Omental fat pad (tissue), 4 donors: ENCODE data around the gene GTF2I. TPM values are rescaled to one million over a fixed set of nuclear protein-coding genes. Genes with fewer than 3 reads are reported as not detected.

Experiments
- ATAC-seq: fragments of 150-250 bp; one replicate; pipeline ENCODE4 v1.9.1; 2016; ENCODE audit warnings: mild to moderate bottlenecking, moderate library complexity; ENCODE audit not compliant: low FRiP score
- DNase-seq: peaks from one replicate; pipeline ENCODE4 v3.0.0-alpha.2; 2019; ENCODE audit warnings: low spot score
- total RNA-seq, 4 donors: library from RNA; depleted of rRNA; stranded (reverse); fragments of >200 nt; gene quantifications; one replicate each; pipeline ENCODE4 v1.1.0, GENCODE V29; 2016
- TF ChIP-seq, protein P1 (sequence below), 3 donors: fragments of 450-650 bp; IDR thresholded peaks; one replicate each; pipeline ENCODE4 v1.5.1; 2016 to 2017; ENCODE audit warnings: antibody characterized with exemption in 3 of 3, mild to moderate bottlenecking in 3 of 3, moderate library complexity in 2 of 3

GTF2I gene
- total RNA-seq, 4 donors from 2014 or later, result 119 to 178 (median 138) TPM

DNA sequence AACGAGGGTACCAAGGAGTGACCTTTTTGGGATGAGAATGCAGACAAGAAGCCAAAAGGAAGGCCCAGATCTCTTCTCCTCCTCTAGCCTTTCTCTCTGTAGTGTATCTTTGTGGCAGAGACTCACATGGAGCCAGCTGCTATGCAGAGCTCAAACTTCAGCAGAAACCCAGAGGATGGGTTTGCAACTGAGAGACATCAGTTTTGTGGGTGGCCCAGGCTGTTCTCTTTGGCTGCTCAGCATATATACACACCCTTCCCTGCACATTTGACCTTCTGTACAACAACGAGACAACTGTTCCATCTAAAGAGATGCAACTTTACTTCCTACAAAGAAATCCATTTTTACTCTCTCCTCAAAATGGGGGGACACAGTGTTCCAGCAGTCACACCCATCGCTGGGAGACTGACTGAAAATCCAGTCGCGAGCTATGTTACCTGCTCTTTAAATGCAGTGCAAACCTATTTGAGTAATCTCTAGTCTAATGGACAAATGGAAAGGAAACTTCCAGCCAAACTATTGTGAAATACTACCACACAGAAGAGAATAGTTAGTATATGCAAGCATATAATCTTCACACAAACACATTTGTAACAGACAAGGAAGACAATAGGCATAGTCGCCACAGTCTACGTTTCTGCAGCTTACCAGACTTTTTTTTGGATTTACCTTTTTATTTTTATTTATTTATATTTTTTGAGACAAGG, 51.2 kb downstream of the GTF2I start:
- TF ChIP-seq, protein P1, sequence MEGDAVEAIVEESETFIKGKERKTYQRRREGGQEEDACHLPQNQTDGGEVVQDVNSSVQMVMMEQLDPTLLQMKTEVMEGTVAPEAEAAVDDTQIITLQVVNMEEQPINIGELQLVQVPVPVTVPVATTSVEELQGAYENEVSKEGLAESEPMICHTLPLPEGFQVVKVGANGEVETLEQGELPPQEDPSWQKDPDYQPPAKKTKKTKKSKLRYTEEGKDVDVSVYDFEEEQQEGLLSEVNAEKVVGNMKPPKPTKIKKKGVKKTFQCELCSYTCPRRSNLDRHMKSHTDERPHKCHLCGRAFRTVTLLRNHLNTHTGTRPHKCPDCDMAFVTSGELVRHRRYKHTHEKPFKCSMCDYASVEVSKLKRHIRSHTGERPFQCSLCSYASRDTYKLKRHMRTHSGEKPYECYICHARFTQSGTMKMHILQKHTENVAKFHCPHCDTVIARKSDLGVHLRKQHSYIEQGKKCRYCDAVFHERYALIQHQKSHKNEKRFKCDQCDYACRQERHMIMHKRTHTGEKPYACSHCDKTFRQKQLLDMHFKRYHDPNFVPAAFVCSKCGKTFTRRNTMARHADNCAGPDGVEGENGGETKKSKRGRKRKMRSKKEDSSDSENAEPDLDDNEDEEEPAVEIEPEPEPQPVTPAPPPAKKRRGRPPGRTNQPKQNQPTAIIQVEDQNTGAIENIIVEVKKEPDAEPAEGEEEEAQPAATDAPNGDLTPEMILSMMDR (IDR thresholded peaks at IDR 0.05), result no peak
- no peak for DNase-seq
- no peak for ATAC-seq

DNA sequence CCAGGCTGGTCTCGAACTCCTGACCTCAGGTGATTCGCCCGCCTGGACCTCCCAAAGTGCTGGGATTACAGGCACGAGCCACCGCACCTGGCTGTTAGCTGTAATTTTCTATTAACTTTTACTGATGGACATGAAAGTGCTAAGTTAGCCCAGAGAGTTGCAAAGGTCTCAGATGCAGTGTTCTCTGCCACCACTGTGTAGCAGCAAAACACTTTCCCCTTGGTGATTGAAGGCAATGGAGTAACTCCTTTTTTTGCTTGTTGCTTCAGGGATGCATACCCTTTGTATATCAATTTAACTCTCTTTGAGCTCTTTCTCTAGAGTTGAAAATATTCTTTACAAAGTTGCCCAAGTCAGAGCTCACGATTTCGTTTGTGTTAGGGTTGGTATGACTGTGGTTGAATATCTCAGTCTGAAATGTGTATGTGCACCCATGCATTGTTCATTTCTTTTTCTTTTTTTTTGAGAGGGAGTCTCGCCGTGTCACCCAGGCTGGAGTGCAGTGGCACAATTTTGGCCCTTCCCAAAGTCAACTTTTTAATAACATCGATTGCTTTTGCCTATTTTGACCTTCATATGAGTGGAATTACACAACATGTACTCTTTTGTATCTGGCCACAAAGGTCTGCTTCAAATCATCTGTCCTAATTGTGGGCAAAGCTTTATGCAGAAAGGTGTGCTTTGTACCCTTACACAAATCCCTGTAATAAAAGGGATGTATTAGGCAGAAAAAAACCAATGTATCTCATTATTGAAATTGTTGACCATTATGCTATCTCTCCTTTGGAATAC, 52.6 kb downstream of the GTF2I start:
- ATAC-seq, result no peak
- TF ChIP-seq, protein P1 (IDR thresholded peaks at IDR 0.05), result no peak

DNA sequence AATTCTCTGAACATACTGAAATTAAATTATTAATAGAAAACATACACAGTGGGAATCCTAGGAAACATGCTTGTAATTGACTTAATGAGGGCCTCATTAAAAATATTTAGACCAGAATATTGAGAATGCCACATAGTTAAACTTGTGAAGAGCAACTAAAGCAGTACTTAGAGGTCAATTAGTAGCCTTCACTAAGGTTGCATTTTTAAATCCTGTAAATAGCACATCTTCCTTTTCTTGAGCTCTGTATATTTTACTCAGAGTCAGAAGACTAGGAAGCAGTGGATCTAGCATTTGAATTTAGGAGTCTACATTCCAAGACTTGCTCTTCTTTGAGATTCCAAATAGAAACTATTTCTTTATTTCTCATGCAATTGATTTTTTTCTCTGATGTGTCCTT, 56.0 kb downstream of the GTF2I start:
- no peak for DNase-seq
- ATAC-seq, result no peak
- TF ChIP-seq, protein P1 (IDR thresholded peaks at IDR 0.05), result no peak

More for the DNA sequence above, 52.6 kb downstream of the GTF2I start:
- DNase-seq, result no peak

DNA sequence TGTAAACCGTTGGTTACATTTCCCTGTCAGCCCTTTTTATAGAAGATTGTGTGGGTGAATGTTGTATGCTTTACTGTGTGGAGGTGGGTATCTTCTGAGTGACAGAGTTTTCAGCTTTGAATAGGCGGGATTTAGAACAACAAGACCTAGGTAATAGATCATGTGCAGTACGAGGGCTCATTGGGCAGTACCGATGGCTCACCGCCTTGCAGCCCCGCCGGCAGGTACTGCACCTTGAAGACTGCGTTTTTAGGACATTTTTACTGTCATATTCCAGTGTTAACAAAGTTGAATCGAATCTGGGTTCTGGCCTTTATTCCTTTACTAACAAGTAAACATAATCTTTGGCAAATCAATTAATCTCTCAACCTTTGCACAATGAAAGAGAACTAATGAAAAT, 60.4 kb downstream of the GTF2I start:
- DNase-seq (no peak), ATAC-seq (no peak)
- TF ChIP-seq, protein P1 (IDR thresholded peaks at IDR 0.05), result no peak

DNA sequence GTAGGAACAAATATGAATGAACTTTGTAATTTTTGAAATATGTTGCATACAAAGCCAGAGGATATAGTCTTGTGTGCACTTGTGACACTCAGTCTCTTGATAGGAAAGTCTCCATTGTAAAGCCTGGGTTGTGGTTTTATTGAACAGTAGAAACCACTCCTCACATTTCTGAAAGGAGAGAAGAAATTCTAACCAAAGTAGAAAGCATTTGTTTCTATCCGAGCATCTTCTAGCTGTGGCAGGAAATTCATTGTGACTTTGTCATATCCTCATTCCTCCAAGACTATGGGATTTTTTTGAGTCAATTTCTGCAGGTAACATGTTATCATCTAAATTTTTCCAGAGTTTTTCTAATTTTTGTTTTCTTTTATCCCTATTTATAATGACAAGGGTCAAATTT, 60.8 kb downstream of the GTF2I start:
- no peak for DNase-seq
- no peak for ATAC-seq

DNA sequence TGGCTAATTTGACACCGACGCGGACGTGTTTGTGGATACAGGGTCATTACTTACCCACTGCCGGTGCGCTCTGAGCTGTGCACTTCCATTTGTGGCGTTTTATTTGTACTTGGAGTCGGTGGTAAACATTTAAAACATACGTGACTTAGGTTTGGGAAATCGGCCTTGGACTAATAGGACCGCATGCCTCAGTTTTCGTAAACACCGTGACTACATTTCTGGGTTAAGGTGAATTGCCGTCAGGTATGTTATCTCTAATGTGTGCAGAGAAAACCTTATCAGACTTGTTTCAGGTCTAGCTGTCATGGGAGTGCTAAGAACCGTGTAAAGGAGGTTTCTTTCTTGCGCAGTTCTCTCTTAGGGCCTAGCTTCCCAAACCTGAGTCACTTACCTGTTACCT, 64.6 kb downstream of the GTF2I start:
- DNase-seq, result no peak
- TF ChIP-seq, protein P1 (IDR thresholded peaks at IDR 0.05), result no peak
- no peak for ATAC-seq

More for the DNA sequence above, 60.8 kb downstream of the GTF2I start:
- TF ChIP-seq, protein P1 (IDR thresholded peaks at IDR 0.05), result no peak
